HG02884 (cell line): ENCODE results near the gene BRD8.
"Not testable (repeated sequence)": the region's sequence is repeated elsewhere in the genome, so short reads cannot be mapped to it uniquely, and the experiment has no call there.

Source experiments
- ATAC-seq: cut with Tn5 transposase; IDR thresholded peaks from one replicate; pipeline ENCODE4 v1.9.1; 2021; ENCODE audit warnings: mild to moderate bottlenecking, moderate library complexity; ENCODE audit not compliant: unreplicated experiment

Gene BRD8

DNA sequence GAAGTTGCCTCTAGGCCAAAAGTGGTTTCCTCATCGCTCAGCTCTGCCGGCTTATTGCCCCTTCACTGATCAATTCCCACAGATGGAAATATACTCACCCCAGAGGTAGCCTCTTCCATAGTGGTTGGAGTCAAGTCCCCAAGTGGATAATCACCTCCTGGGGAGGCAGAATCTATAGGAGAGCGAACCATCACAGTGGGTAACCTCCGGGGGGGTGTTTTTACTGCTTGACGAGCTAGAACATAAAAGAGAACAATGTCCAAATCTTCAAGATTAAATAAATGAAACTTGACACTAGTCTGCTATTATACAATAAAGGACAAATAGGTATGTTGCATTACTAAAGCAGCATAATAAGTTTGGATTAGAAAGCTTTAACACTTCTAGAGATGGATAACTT is 9.3 kb downstream of the BRD8 start:
- ATAC-seq: no peak

DNA sequence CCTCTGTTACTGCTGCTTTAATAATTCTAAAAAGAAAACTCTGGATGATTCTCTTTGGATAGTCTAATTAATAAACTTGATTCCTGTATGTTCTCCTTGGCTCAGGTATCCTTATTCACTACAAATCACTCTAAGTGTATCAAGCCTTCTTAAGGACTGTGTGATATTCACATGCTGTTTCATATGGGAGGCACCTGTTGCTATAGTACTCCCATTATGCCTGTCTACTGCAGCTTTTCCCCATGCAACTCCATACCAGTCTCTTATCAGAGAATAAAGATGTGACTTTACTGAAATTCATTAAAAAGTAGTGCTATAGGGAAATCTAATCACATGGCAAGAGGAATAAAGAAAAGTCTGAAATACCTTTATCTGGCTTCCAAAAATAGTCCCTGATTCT is 14.7 kb downstream of the BRD8 start:
- no peak for ATAC-seq

DNA sequence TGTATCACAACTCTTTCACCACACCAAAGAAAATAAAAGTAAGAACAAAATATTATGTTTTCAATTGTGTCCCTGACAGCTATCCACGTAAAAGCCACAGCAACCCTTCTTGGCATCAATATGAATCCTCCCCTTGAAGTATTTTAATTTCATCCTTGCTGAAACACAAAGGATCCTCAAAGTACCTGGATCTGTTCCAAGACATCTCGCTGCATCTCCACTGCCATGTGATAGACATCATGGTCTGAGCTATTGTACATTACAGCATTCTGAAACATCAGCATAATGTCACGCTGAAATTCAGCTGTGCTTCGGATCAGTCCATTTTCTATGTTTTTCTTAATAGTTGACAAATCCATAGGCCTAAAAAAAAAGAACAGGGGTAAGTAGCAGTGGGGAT is 17.7 kb downstream of the BRD8 start:
- ATAC-seq: no peak

DNA sequence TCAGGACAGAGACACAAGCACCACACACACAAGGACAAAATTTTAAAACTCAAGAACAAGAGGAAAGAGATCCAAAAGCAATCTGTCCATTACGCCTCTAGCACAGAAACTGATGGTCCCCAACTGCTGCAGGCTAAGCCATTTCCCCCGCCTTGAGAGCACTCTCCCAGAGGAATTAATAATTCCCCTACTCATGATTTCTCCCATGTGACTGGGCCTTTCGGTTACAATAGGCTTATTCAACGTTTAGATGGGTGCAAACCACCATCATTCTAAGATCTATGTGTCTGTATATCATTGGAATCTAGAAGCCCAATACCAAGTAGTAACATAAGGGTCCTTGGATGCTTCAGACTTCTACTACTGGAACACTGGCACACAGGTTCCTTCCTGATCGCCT is 18.8 kb downstream of the BRD8 start:
- no peak for ATAC-seq

DNA sequence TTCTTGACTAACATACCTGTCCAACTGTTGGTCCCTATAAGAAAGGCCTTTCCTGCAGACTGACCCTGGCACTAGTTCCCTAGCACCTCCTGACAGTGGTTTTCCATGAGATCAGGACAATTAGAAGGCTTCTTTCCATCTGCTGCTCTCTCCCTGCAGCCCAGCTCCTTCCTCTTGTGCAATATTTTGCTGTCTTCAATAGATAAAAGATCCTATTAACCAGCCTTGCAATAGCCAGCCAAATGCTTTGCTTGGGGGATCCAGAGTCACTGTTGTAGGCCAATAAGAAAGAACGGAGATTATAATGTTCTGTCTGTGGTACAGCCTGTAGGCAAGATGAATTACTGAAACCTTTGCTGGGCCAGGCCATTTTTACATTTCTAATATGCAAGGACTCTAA is 20.8 kb downstream of the BRD8 start:
- no peak for ATAC-seq

DNA sequence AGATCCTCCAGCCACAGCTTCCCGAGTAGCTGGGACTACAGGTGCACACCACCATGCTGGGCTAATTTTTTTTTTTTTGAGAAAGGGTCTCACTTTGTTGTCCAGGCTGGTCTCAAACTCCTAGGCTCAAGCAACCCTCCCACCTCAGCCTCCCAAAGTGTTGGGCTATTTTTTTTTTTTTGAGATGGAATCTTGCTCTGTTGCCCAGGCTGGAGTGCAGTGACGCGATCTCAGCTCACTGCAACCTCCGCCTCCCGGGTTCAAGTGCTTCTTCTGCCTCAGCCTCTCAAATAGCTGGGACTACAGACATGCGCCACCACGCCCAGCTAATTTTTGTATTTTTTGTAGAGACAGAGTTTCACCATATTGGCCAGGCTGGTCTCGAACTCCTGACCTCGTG is 22.5 kb downstream of the BRD8 start:
- not testable (repeated sequence) for ATAC-seq

DNA sequence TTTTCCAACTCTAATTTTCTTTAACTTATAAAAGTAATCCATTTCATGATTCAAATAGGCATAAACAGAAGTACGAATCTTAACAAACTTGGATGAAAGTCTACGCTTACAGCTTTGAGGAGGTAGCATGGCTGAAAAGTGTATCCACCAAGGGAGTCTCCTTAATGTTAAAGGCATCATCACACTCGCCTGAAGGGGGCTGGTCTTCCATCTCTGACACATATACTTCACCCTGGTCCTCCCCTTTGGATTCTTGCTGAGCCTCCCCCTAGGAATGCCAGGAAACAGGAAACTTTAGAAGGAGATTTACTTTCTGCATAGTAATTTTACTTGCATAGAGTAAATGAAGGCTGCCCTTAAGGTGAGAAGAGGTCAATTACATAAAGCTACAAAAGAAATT is 28.9 kb downstream of the BRD8 start:
- no peak for ATAC-seq

DNA sequence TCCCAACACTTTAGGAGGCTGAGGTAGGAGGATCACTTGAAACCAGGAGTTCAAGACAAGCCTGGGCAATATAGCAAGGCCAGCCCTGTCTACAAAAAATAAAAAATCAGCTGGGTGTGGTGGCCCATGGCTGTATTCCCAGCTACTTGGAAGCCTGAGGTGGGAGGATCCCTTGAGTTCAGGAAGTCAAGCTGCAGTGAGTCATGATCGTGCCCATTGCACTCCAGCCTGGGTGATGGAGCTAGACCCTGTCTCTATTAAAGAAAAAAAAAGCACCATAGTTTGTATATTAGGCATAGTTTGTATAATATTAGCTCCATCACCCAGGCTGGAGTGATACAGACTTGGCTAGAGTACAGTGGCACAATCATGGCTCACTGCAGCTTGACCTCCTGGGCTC is 29.6 kb downstream of the BRD8 start:
- no peak for ATAC-seq

DNA sequence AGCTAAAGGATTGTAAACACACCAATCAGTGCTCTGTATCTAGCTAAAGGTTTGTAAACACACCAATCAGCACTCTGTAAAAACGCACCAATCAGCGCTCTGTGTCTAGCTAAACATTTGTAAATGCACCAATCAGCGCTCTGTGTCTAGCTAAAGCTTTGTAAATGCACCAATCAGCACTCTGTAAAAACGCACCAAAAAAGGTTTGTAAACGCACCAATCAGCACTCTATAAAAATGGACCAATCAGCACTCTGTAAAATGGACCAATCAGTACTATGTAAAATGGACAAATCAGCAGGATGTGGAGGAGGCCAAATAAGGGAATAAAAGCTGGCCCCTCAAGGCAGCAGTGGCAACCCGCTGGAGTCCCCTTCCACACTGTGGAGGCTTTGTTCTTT is 34.9 kb downstream of the BRD8 start:
- not testable (repeated sequence) for ATAC-seq

DNA sequence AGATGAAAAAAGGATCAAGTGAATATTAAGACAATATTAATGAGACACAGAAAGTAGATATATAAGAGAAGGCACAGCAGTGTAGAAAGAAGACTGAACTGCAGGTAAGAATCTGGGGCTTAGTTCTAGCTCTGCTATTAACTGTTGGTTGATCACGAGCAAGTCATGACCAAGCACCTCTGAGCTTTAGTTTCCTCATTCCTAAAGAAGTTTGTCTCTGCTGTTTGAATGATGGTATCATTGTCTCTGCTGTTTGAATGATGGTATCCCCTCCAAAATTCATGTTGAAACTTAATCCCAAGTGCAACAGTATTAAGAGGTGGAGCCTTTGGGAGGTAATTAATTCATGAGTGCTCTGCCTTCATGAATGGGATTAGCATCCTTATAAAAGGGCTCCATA is 36.7 kb downstream of the BRD8 start:
- no peak for ATAC-seq

DNA sequence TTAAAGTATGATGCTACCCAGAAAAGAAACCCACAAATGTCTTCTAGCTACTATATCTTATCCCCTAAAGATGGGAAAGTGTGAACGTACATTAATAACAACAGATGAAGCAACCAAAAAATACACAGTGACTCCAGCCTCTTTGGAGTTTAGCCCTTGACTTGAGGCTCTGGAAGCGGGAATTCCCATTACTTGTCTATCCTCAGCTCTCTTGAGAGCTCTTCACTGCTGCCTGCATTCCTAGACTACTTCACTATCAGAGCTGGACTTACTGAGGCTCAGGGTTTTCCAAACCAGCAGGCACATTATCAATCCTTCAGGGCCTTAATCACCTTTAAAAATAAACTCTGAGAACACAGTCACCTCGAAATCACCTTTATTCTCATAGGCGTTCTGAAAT is 38.2 kb downstream of the BRD8 start:
- ATAC-seq: no peak

DNA sequence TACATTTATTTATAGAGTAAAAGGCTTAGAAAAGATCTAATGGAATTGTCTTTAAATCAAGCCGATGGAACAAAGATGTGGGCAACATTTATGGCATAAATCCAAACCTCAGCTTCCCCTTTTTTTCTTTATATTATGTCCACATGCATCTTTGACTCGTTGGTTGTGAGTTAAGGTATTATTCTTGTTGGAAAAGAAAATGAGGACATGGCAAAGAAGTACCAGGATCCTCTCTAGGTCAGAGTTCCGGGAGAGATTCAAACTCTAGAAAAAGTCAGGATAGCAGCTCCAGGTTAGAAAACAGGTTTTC is 38.7 kb downstream of the BRD8 start:
- ATAC-seq: no peak

DNA sequence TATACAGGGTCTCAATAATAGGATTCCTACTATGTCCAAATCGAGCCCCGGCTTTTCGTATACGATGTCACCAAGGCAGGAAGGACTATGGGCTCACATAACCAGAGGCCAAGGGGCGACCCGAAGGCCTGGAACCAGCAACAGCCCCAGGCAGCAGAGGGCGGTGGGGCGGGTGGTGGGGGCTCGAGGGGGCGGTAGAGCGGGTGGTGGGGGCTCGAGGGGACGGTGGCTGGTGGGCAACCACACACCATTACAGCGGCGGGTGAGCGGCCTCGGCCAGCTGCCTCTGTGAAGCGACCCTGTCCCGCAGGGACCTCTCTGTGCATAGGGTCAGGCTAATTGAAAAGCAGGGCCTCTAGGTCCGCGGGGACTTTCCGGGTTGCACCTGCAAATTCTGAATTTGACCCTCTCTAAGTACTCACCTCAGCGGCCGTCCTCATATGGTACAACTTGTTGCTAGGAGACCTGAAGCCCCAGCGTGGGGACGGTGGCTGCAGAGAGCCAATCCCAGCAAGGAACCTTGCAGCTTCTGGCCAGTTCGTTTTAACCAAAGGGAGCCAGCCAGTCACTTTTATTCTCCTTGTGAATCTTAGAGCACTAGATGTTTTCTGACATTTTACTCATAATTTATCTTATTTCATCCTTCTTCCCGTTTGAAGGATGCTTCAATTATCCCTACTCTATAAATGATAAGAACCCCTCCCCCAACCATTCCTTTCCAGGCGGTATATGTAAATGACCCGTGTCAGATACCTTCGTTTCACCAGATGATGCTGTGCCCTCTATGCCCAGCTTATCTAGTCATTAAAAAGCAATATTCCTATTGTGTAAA is 39.3 kb downstream of the BRD8 start, which contains the start of gene NME5:
Gene NME5 (minus strand): TSS at position 480 of the 832 bp plus-strand sequence. CDS start 648 bp downstream, outside the sequence.
- no peak for ATAC-seq

DNA sequence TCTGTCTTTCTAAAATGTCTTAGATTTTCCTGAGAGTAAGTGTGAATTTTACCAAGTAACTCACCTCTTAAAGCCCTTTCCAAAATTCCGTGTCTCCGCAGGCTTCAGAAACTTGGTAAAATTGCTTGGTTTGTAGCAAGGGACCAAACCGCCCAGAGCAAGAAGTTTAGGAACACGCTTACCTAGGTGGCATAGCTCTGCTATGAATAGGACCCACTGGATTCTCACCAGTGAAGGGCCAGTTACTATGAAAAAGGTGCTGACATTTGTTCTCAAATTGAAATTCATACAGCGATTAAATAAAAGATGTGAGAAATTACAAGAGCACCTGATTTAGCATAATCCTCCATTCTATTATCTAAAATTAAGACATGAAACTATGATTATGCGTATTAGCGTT is 45.9 kb downstream of the BRD8 start:
- ATAC-seq: no peak

DNA sequence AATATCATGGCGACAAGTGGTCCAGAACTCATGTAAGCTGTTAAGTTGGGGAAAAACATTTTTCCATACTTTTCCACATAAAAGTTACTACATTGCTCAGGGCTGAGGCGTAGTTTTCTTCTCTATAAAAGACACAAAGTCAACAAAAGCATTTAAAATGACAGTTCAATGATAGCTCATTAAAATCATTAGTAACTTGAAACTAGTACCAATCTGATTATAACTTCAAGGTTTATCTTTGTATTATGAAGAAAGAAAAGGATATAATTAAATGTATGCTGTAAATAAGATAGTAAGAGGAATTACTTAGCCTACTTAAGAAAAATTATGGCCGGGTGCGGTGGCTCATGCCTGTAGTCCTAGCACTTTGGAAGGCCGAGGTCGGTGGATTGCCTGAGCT is 49.1 kb downstream of the BRD8 start:
- no peak for ATAC-seq

DNA sequence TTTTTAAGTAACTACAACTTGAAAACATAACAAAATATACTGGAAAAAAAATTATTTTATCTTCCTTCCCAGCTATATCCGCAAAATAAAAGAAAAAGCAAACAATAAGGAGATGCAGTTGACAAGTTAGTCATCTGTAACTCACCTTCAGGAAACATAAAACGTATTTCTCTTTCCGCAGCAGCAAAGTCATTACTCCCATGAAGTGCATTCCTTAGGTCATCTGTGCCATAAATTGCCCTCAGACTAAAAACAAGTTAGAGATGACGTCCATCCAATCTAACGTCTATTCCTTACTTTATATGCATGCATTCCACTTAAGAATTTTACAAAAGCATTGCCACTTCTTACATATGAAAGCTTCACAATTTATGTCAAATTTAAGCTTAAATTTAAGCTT is 50.1 kb downstream of the BRD8 start:
- no peak for ATAC-seq

DNA sequence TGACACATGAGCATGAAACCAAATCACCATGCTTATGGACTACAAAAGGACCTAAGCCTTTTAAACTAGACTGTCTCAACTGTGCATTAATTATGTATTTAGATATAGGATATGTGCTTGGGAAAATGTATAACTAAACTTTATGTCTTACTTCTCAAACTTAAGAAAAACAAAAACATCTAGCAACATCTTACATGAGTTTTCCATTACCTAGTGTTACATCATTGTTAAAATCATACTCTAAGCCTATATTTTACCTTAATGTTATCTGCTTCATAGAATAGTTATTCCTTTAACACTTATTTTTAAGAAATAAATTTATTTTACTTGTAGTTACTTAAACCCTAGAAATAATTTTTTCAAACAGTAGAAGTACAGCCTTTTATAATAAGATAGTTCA is 63.2 kb downstream of the BRD8 start:
- ATAC-seq: no peak

DNA sequence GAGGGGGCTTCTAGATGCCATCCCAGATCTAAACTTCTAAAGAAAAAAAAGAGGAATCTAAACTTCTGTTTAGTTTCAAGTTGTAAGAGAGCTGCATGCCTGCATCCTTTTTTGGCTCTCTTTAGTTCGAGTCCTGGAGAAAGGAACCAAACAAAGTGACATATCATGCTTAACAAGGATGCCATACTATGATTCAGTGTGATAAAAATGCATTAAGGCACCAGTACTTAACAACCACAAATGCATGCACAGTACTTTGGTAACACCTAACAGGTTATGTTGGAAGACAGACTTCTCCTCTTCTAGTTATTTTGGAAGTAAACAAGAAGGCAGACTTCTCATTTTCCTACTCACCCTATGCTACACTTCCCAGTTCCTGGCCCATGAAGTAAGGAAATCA is 66.5 kb downstream of the BRD8 start:
- no peak for ATAC-seq

DNA sequence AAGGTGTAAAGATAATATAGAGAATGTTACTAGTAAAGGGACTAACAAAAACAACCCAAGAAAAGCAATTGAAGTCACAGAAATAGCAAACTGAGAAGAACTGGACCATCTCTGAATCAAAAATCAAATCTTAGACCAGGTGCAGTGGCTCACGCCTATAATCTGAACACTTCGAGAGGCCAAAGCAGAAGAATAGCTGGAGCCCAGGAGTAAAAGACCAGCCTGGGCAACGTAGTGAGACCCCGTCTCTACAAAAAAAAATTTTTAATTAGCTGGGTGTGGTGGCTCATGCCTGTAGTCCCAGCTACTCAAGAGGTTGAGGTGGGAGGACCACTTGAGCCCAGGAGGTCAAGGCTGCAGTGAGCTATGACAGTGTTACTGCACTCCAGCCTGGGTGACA is 67.2 kb downstream of the BRD8 start:
- ATAC-seq: no peak

DNA sequence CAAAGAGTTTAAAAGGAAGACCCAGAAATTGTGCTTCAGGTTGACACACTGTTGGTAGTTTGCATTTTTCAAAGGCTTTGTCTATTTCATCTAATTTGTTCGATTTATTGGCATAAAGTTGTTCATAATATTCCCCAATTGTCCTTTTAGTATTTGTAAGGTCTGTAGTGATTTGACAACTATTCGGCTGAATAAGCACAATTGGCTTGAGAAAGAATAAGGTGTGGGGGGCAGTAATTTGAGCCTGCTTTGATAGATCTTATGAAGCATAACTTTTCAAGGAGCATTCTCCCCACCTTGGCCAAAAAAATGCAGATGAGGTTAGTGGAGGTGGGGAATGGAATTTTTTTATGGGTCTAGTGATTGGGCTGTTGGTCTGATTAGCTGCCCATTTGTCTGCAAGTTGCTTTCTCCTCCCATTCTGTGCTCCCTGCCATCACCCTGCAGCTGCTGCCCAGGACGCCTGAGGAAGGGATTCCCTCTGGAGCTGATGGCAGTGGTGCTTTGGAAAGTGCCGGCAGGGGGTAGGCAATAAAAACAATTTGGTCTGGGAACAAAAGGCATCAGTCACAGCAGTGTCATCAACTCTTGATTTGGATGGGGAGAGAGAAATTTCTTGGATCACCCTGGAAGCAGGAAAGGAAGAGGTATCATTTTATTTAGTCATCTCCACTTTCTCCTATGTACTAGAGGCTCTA is 68.0 kb downstream of the BRD8 start:
- ATAC-seq: no peak

DNA sequence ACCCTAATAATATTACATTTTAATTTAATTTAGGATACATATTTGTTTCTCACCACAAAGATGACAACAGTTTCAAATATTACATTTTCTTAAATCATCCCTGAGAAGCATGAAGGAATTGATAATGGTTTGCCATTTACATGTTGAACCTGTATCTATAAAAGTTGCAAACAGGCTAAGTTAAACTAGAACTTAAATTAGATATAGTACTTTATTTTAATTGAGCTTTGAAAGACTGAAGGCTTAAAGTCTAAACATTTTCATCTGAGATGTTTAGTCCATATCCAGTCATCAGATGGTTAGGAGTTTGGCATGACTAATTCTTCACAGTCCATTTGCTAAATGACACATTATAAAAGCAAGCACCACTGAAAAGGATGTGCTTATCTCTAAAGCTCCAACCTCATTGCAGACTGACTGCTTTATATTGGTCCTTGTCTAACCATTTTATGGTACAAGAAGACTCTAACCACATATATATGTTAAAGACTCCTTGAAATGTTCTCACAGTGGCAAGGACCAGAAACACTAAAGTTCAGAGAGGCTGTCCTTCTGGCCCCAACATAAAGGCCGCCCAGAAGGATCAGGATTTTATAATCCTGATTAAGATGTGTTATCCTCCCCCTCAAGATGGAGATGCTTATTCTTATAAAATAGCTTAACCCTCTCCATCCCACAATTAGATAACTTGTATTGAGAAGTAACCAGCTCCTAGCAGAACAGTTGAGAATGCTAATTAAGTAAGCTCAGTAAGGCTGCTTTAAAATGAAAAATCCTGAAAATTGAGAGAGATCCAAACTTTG is 68.8 kb downstream of the BRD8 start:
- ATAC-seq: no peak

DNA sequence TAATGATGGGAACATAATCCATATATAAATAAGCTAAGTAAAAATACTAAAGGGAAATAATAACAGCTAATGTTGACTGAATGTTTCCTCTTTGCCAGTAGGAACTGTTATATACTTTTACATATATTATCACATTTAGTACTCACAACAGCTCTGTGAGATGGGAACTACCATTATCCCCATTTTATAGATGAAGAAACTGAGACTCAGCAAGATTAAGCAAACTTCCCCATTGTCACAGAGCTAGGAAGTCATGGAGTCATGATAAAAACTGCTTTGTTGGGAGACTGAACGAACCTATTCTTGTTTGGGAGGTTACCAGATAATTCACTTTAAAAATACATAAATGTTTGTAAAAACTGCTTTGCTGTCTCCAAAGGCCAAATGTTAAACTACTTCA is 71.2 kb downstream of the BRD8 start:
- no peak for ATAC-seq
